CD4-positive, alpha-beta T cell treated with Interleukin-6 at 100 ng/mL for 8 hours (primary cell): ENCODE results near the gene GNAI2.
"Not testable (repeated sequence)": the region's sequence is repeated elsewhere in the genome, so short reads cannot be mapped to it uniquely, and the experiment has no call there.

ENCODE experiments used
- DNase-seq: peaks from one replicate; pipeline ENCODE4 v3.0.0-alpha.2; 2020; ENCODE audit warnings: mixed read lengths, low spot score

The GNAI2 gene

DNA sequence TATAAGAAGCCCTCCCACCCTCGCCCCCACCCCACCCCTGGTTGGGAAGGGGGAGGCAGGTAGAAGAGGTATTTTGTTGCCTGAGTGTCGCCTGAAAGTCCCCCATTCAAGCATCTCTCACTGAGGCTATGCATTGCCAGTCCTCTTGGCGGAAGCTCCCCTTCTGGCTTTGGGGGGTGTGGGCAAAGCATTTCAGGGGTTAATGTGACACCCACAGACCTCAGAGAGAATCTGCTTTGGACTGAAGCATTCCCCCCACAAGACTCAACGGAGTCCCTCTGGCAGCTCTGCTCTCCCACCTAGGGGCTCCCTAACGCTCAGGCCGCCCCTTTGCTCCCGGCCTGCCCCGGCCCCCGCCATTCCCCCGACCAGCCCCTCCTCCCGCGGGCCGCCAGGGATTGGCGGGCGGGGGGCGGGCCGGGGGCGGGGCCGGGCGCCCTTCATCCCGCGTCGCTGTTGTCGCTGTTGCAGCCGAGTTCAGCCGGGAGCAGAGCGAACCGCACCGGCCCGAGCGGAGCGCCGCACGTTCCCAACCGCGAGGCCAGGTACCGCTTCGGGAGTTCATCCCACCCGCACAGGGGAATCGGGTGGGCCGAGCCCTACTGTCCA is 31.1 kb upstream of the GNAI2 start, which contains the start of gene SLC38A3:
SLC38A3 (plus strand) TSS at position 468 of the 609 bp plus-strand sequence. CDS start 8,929 bp downstream, outside the sequence.
- no peak for DNase-seq

DNA sequence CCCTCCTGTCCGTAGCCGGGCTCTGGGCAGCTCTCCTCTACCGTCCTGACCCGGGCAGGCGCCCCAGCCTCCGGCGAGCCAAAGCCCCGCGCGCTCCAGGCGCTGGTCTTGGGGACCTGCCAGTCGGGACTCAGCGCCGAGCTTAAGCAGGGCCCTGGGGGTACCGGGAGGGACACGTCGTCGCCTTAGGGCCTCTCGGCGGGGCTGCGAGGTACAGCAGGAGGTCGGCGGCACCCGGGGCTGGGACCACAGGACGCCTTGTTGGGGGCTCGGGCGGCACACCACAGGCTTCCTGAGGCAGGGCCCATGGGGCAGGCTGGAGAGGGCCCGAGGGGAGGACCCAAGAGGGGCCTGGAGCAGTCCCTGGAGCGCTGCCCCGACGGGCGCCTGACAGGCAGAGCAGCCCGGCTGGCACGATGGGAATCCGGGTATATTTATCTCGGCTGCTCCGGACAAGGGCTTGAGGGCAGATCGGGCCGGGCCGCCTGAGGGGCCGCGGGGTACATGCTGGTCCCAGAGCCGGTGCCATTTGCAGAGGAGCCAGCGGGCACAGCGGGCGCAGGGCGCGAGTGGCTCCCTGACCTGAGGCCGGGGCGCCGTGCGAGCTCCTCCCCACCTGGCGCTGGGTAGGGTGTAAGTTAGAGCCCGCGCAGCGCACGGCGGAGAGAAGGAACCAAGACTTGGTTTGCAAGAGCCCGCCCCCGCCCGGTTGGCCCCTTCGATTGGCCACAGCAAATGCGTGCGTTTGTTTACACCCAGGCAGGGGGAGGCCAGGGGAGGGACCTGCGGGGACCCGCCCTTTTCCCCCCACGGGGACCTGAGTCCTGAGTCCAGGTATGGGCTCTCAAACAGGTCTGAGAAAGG is 30.4 kb upstream of the GNAI2 start:
- no peak for DNase-seq

DNA sequence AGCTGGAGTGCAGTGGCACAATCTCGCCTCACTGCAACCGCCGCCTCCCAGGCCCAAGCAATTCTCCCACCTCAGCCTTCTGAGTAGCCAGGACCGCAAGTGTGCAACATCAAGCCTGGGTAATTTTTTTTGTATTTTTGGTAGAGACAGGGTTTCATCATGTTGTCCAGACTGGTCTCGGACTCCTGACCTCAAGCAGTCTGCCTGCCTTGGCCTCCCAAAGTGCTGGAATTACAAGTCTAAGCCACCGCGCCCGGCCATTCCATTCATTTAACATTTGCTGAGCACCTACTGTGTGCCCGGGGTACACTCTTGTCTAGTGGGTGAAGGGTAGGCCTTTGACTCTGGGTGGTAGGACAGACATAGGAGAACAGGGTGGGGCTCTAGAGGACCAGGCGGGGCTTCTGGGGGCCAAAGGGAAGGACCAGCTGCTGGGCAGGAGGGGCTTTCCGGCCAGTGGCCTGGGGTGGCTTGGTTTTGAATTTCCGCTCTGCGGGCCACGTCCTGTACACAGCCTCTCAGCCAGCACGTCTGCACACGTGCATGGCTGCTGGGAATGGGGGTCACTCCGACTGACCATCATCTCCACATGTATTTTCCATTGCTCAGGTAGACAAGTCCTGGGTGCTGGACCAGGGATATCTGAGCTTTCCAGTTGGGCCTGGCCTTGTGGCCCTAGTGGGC is 28.5 kb upstream of the GNAI2 start:
- DNase-seq, result no peak

DNA sequence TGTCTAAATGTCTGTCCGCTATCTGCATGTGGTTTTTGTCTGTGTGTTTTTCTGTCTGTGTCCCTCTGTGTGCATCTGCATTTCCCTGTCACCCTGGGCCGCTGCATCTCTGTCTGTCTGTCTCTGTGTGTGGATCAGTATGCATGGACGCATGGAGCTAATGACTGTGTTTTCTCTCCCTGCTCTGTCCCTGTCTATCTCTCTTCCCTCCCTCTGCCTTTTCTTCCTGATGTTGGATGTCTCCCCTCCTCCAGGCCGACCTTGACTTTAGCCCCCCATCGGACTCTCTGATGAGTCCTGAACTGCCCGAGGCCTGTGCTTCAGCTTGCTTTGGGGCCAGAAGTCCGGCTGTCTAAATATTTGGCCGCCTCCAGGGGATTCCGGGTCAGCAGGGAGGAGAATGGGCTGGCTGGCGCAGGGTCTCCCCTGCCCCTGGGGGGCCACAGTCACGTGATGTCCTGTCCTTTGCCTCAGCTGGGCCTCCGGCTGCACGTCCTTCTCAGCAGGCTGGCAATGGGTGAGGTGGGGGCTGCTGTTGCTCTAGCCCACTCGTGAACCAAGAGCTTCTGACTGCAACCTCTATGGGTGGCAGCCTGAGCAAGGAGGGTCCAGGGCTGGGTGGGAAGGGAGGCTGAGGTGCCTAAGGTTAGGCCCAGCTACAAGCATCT is 27.2 kb upstream of the GNAI2 start:
- no peak for DNase-seq

DNA sequence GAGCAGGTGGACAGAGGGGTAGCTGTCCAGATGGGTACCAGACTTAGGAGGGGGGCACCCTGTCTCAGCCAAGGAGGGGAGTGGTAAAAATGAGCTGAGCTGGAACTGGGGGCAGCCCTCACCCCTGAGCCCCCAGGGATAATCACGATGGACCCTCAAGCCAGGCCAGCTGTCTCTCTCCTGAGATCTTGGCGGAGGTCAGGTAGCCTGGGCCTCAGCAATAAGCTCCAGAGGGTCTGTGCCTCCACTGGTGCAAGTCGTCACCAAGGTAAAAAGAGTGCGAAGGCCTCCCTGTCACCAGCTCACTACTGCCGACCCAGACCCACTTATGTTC is 25.9 kb upstream of the GNAI2 start:
- no peak for DNase-seq

DNA sequence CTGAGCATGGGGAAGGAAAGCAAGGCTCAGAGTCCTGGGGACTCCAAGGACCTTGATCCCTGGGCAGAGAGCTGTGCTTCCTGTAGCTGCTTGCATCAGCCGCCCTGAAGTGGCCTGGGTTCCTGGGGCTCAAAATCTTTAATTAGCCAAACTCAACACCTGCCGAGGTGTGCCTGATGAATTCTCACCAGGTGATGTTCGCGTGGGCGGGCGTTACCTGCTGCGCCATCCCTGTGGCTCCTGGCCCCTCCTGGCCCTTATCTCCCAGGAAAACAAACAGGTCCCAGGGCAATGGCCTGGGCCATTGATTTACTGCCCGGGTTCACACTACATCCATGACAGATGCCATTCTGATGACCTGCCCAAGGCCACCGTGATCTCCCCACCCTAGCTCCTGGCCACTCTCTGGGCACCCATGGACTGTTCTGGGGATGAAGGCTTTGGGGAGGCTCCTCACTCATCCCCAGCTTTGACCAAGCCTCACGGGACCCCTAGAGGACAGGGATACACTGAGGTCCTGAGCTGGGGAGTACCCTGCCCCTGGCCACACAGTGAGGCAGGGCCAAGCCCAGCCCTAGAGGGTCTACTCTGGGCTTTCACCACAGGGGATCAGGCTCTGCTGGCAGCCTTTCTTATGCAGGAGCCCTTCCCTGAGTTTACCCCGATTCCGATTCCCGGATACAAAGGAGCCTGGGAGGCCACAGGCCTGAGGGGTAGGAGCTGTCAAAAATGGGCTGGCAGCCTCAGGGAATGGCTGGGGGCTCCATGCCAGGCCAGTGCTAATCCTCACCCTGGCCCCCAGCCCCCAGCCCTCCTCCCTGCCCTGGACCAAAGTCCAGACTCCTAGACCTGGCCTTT is 25.3 kb upstream of the GNAI2 start:
- no peak for DNase-seq

DNA sequence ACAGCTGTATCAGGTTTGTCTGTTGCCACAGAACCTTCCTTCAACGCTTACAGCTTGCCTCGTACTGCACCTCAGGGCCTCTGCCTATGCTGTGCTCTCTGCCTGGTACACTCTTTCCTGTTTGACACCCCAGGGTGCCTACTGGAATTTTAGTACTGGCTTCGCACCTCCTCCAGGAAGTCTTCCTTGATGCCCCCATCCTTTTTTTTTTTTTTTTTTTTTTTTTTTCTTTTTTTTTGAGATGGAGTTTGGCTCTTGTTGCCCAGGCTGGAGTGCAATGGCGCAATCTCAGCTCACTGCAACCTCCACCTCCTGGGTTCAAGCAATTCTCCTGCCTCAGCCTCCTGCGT is 24.7 kb upstream of the GNAI2 start:
- DNase-seq, result not testable (repeated sequence)

DNA sequence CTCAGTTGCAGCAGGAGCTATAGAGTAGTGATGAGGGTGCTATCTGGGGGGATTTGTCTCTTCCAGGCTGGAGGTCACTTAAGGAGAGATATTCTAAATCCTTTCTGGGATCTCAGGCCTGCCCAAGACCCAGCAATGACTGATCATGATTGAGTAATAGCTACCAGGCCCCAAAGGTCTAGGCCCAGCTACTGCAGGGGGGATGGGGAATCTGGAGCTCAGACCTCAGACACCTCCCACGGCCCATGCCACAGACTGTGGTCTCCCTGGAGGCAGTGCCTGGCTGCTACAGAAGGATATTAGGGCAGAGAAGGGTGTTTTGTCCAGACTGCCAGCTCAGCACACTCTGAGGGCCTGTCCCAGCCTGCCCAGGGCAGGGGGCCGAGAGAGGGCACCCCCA is 24.1 kb upstream of the GNAI2 start:
- DNase-seq, result no peak

DNA sequence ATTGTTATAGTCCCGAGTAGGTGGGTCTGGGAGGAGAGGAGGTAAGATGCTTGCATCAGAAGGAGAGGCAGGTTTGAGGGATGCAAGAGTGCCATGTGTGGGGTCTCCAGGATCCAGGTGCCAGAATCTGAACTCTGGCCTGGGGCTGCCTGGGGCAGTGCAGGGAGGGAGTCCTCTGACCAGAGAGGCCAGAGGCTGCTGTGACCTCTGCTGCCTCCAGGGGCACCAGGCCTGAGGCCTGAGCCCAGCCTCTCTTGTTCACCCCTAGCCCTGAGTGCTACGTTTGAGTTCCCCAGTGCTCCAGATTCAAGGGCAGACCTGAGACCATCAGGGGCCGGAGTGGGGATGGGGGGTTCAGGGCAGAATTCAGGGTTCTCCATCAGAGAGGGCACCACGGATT is 23.5 kb upstream of the GNAI2 start:
- no peak for DNase-seq

DNA sequence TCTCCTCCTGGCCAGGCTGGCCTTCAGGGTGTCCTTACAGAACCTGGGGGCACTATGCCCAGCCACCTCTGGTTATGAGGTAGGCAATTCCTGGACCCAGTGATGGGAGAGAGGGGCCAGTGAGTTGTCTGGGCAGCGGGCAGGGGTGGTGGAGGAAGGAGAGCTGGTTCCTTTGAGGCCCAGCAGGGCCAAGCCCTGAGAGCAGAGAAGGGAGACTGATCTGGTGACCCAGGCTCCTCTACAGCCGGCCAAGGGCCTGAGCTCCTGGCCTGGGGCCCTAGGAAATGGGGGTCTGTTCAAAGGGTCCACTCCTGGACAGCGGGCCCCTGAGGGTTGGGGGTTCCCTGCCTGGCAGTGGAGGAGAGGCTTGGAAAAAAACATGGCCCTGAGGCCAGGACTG is 23.0 kb upstream of the GNAI2 start:
- no peak for DNase-seq

DNA sequence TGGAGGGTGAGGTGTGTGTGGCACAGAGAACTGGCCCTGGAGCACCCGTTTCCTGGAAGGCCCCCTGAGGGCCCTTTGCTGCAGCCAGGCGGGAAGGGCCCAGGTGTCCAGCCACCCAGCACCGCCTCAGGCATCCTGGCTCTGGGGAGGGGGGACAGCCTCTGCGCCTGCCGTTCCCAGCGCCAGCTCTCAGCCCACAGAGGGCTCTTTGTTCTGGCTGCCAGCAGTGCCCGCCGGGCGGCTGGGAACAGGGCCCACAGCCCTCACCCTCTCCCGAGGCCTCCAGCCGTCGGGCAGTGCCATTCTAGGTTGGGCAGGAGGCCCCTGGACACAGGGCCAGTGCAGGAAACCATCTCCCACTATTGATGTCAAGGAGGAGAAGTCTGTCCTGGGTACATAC is 22.6 kb upstream of the GNAI2 start:
- no peak for DNase-seq

DNA sequence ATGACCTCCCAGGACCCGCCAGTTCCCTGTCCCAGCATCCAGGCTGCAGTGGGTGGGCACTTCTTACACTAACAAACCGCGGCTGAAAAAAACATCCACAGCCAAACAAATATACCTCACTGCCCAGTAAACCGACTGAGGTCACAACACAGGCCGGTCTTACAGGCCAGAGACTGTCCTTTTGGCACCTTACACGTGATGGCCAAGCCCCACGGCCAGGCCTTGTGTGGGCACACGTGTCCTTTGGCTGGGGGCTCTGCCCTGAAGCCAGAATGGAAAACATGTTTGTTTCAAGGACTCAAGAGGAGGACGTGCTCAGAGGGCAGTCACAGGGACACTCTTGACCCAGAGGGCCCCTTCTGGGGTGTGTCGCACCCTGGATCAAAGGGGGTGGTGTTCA is 21.2 kb upstream of the GNAI2 start:
- no peak for DNase-seq

DNA sequence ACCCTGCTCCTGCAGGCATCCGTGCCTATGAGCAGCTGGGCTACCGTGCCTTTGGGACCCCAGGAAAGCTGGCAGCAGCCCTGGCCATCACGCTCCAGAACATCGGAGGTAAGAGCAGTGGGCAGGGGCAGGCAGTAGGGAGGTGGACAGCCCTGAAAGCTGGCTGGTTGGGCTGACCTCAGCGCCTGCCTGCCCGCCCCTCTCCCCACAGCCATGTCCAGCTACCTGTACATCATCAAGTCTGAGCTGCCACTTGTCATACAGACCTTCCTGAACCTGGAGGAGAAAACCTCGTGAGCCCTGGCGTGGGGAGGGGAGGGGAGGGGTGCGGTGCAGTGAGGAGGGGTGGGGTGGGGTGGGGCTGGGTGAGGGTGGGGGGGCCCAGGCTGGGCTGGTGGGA is 20.5 kb upstream of the GNAI2 start:
- DNase-seq, result no peak

DNA sequence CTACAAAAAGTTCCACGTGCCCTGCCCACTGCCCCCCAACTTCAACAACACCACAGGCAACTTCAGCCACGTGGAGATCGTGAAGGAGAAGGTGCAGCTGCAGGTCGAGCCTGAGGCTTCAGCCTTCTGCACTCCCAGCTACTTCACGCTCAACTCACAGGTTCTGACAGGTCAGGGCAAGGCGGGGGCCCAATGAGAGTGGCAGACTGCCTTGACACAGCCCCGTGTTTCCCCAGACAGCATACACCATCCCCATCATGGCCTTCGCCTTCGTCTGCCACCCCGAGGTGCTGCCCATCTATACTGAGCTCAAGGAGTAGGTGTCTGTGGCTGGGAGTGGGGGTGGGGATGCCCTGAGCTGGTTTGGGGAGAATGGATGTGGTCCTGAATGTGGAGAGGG is 18.3 kb upstream of the GNAI2 start:
- no peak for DNase-seq

DNA sequence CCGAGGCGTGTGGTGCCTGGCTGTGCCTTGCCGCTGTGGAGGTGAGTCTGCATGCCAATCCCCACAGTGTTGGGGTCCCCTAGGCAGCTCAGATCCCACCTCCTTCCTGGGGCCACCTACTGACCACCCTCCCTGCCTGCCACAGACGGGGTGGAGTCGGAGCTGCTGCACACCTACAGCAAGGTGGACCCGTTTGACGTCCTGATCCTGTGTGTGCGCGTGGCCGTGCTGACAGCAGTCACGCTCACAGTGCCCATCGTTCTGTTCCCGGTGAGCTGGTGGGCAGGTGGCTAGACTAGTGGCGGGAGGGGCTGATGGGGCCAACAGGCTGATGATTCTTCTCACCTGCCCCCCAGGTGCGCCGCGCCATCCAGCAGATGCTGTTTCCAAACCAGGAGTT is 17.6 kb upstream of the GNAI2 start:
- DNase-seq, result no peak

DNA sequence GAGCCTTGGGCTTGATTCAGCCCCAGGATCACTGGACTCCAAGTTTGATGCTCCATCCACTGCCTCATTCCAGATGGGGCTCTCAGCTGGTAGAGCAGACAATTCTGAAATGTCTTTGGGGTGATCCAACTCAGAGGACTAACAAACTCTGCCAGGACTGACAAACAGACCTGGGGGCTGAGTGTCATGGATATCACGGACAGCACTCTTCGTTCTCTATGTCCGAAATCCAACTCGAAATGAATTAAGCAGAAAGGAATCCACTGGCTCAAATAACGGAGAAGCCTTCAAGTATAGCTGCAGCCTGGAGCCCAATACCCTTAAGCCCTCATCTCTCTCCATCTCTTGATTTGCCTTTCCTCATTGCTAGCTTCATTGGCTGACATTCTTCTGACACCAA is 16.7 kb upstream of the GNAI2 start:
- no peak for DNase-seq

DNA sequence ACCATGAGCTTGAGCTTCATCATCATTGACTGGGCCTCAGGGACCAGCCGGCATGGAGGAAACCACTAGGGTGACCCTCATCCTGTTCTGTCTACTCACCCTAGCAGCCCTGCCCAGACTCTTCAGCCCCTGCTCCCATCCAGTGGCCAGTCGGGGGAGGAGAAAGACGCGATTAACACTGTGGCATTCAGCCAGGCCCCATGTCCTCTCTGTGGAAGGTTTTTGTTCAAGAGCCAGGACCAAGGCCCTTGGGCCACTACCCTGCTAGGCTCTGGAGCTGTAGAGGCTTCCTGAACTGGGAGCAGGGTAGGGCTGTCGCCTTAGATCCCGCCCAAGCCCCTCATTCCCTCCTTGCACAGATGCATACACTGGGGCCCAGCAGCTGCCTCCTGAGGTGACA is 15.9 kb upstream of the GNAI2 start:
- no peak for DNase-seq

DNA sequence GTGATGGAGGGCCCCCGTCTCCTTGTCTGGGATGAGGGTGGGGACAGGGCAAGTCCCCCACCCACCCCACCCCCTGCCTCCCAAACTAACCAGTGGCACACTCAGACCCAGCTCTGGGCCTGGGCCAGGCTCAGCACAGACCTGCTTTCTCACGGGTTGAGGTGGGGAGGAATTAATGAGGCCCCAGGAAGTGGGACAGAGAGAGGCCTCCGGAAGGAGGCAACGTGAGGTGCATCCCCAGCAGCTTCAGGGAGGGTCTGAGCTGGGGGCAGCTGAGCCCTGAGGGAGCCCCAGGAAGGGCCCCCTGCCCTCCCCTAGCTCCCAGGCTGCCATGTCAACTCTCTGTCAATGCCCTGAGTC is 15.0 kb upstream of the GNAI2 start:
- no peak for DNase-seq

DNA sequence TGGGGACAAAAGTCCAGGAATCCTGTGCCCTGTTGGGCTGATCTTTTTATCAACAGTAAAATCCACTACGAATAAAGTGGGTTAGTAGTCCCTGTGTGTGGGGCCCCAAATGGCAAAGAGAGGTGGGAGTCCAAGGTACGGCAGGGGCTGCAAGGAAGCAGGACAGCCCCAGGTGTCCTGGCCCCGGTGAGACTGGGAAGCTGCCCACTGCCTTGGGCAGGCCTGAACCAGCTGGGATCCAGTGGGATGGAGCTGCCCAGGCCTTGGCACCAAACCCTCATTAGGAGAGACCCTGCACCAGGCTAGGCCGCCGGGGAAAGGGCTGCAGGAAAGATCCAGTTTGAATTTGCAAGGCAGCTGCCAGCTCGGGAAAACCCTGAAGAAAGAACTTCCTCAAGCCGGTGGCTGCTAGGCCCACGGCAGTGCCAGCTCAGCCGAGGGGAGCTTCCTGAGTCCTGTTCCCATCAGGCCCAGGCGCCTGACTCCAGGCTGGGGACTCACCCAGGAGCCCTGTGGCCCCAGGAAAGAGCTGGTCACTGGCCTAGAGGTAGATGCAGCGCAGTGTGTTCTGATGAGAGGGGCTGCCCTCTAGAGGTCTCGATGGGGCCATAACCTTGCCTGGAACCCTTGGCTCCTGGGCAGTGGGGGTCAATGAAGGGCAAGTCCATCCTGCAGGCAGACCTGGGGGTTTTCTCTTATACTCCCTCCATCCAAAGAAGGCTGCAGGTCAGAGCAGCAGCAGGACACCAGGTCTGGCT is 14.4 kb upstream of the GNAI2 start:
- no peak for DNase-seq

DNA sequence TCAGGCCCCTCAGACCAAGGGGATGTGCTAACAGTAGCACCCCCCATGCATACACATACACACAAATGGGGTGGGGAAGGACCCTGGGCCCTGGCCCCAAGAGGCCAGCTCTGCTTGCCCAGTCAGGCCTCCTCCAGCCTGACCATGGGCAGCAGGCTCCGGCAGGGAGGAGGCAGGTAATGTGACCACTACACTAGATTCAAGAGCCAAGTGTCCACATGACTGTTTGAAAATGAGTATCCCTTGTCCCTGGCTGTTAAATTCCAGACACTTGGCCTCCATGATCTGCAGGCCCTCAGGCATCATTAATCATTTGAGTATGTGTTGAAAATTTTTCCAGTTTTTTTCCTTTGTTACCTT is 13.9 kb upstream of the GNAI2 start:
- no peak for DNase-seq

DNA sequence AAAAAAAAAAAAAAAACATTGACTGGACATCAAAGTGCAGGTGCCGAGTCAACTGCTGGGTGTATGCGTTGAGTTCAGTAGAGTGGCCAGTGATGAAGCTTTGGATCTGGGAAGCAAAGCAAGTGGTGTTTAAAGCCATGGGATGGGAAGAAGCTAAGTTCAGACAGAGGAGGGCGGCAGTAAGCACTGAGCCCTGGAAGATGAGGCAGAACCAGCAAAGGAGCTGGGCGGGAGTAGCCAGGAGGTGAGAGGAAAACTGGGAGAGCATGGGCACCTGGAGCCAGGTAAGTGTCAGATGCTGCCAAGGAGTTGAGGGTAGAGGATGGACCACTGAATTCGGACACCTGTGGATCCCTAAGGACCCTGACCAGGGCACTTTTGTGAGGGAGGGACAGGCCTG is 11.4 kb upstream of the GNAI2 start:
- no peak for DNase-seq
